K562 (cell line): ENCODE measurements around the gene CHD8. TPM values are rescaled to one million over a fixed set of nuclear protein-coding genes. Genes with fewer than 3 reads are reported as not detected.

Source experiments
- CGGBP1 ChIP-seq: fragments of 250-450 bp; sonication (Bioruptor Pico); IDR thresholded peaks from 2 replicates; pipeline ENCODE4 v1.9.0; 2021; ENCODE audit warnings: mild to moderate bottlenecking
- E2F1 ChIP-seq: sonication (generic); formaldehyde crosslinking; IDR thresholded peaks from 2 replicates; pipeline ENCODE4 v1.8.1; 2023; ENCODE audit warnings: mild to moderate bottlenecking, missing genetic modification reagents, moderate library complexity
- PHTF2 ChIP-seq: fragments of 250-450 bp; sonication (Bioruptor Pico); IDR thresholded peaks from 2 replicates; pipeline ENCODE4 v1.5.0; 2021; ENCODE audit warnings: mild to moderate bottlenecking
- RBM25 ChIP-seq: fragments of 200-400 bp; formaldehyde crosslinking; IDR thresholded peaks from 2 replicates; pipeline ENCODE4 v1.6.1; 2018; ENCODE audit warnings: low read length, low read depth, moderate library complexity; ENCODE audit not compliant: severe bottlenecking
- SMAD3 ChIP-seq: fragments of 450-650 bp; formaldehyde crosslinking; conservative IDR thresholded peaks from 2 replicates; pipeline ENCODE4 v1.4.0; 2020; ENCODE audit warnings: mild to moderate bottlenecking
- SNAPC5 ChIP-seq: fragments of 250-450 bp; sonication (Bioruptor Pico); IDR thresholded peaks from 2 replicates; pipeline ENCODE4 v1.8.0; 2021; ENCODE audit warnings: moderate library complexity, mild to moderate bottlenecking, inconsistent platforms
- TRIM25 ChIP-seq: fragments of 450-650 bp; IDR thresholded peaks from 2 replicates; pipeline ENCODE4 v1.7.0; 2016; ENCODE audit warnings: borderline replicate concordance
- ZFX ChIP-seq: sonication (generic); formaldehyde crosslinking; IDR thresholded peaks from 2 replicates; pipeline ENCODE4 v1.8.0; 2022; ENCODE audit warnings: mild to moderate bottlenecking, missing genetic modification reagents, moderate library complexity
- ZHX1 ChIP-seq: fragments of 150-350 bp; conservative IDR thresholded peaks from 2 replicates; pipeline ENCODE4 v1.6.1; 2014; ENCODE audit warnings: low read length
- ZMIZ1 ChIP-seq, 2 experiments: fragments of 150-350 bp in 1 of 2; IDR thresholded peaks; 2 replicates each; pipeline ENCODE4 v1.6.1; 2012 to 2016; ENCODE audit warnings: low read depth in 2 of 2, low read length in 2 of 2, mild to moderate bottlenecking in 1 of 2, moderate library complexity in 1 of 2
- ZNF174 ChIP-seq: fragments of 250-450 bp; sonication (Bioruptor Pico); IDR thresholded peaks from 2 replicates; pipeline ENCODE4 v1.4.0; 2020; ENCODE audit warnings: mild to moderate bottlenecking
- polyA plus RNA-seq, 8 experiments: library from polyadenylated mRNA; depleted of rRNA in 4 of 8; stranded (reverse) in 5 of 8; unstranded in 3 of 8; fragments of >200 nt; fragmentation: Nextera tagmentation in 2 of 8; fragmentation: Illumina TruSeq in 1 of 8; extraction: Ambion mirVana in 2 of 8; extraction: Trizol in 1 of 8; gene quantifications; 2 replicates each; pipeline versions ENCODE4 v1.2.1 to v1.2.3, GENCODE V29; 2011 to 2014; ENCODE audit warnings: inconsistent platforms in 1 of 8, missing spikeins in 1 of 8
- total RNA-seq, 7 experiments: library from RNA; depleted of rRNA in 6 of 7; stranded (reverse); fragments of >200 nt in 6 of 7; fragmentation: Illumina TruSeq in 2 of 7; extraction: Trizol in 2 of 7; gene quantifications; 2 replicates each; pipeline versions ENCODE4 v1.2.1 to v1.2.3, GENCODE V29; 2011 to 2021; ENCODE audit warnings: low replicate concordance in 1 of 7
- TF ChIP-seq, protein P1 (sequence below): fragments of 450-650 bp; formaldehyde crosslinking; IDR thresholded peaks from 2 replicates; pipeline ENCODE4 v1.4.0; 2022; ENCODE audit warnings: missing genetic modification characterization
- TF ChIP-seq, protein P2 (sequence below): fragments of 200-800 bp; sonication (Bioruptor generic); IDR thresholded peaks from 2 replicates; pipeline ENCODE4 v1.6.1; 2017; ENCODE audit warnings: missing genetic modification characterization, missing compliant biosample characterization

Gene CHD8
- total and polyA plus RNA-seq, 9 of the 15 experiments (the other 6 are each of a cell fraction or from before 2014, with no cell fraction given) = 11.1 to 51.2 (median 32.8) TPM

- no peak for TF ChIP-seq ZHX1
- TF ChIP-seq, protein P1, sequence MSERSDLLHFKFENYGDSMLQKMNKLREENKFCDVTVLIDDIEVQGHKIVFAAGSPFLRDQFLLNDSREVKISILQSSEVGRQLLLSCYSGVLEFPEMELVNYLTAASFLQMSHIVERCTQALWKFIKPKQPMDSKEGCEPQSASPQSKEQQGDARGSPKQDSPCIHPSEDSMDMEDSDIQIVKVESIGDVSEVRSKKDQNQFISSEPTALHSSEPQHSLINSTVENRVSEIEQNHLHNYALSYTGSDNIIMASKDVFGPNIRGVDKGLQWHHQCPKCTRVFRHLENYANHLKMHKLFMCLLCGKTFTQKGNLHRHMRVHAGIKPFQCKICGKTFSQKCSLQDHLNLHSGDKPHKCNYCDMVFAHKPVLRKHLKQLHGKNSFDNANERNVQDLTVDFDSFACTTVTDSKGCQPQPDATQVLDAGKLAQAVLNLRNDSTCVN = no peak
- TF ChIP-seq ZFX (CRISPR knock-in tag) = peak; percentile 99
- no peak for TF ChIP-seq SNAPC5
- TF ChIP-seq SMAD3 (CRISPR knock-in tag) = no peak
- no peak for TF ChIP-seq ZMIZ1 (IDR thresholded peaks at IDR 0.05; ENCODE audit: low read depth in 2 of 2, low read length in 2 of 2)
- TF ChIP-seq RBM25 = no peak
- no peak for TF ChIP-seq ZNF174 (CRISPR knock-in tag)
- no peak for TF ChIP-seq CGGBP1 (CRISPR knock-in tag)
- no peak for TF ChIP-seq TRIM25
- TF ChIP-seq PHTF2 (CRISPR knock-in tag) = no peak
- no peak for TF ChIP-seq E2F1 (CRISPR knock-in tag)
- TF ChIP-seq, protein P2, sequence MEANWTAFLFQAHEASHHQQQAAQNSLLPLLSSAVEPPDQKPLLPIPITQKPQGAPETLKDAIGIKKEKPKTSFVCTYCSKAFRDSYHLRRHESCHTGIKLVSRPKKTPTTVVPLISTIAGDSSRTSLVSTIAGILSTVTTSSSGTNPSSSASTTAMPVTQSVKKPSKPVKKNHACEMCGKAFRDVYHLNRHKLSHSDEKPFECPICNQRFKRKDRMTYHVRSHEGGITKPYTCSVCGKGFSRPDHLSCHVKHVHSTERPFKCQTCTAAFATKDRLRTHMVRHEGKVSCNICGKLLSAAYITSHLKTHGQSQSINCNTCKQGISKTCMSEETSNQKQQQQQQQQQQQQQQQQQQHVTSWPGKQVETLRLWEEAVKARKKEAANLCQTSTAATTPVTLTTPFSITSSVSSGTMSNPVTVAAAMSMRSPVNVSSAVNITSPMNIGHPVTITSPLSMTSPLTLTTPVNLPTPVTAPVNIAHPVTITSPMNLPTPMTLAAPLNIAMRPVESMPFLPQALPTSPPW = peak; percentile 69
These were observed 72.0 kb downstream of the CHD8 start, which contains the start of gene SUPT16H (continued) for GRCh38 chr14:21383848-21384493.
